HUDEP-2 (cell line): Measurements from ENCODE around the gene JPT2.
"Not testable (repeated sequence)": the region's sequence is repeated elsewhere in the genome, so short reads cannot be mapped to it uniquely, and the experiment has no call there.

Experiments
- DNase-seq, 76 experiments: peaks; one replicate each; lab custom pipeline; 2025; ENCODE audit not compliant: unreplicated experiment in 76 of 76; lab: John Stamatoyannopoulos, UW

JPT2 gene

GRCh38 chr16:1727651-1728624 lies 49.9 kb downstream of the JPT2 start:
- DNase-seq, result no peak

GRCh38 chr16:1729026-1729425 lies 50.9 kb downstream of the JPT2 start:
- DNase-seq, result no peak

- DNase-seq, result no peak
These were observed 51.4 kb downstream of the JPT2 start for GRCh38 chr16:1729445-1729844.

- DNase-seq, result no peak
These were observed 53.0 kb downstream of the JPT2 start for GRCh38 chr16:1731073-1731472.

GRCh38 chr16:1731603-1732002 lies 53.5 kb downstream of the JPT2 start:
- no peak for DNase-seq

GRCh38 chr16:1732071-1732470 lies 54.0 kb downstream of the JPT2 start:
- no peak for DNase-seq

GRCh38 chr16:1732551-1732987 lies 54.5 kb downstream of the JPT2 start:
- DNase-seq, result not testable (repeated sequence)

GRCh38 chr16:1734123-1734522 lies 56.0 kb downstream of the JPT2 start:
- no peak for DNase-seq

- DNase-seq, result no peak
These were observed 56.7 kb downstream of the JPT2 start for GRCh38 chr16:1734816-1735215.

GRCh38 chr16:1740234-1740633 lies 62.2 kb downstream of the JPT2 start:
- DNase-seq, result no peak

- DNase-seq, result no peak
These were observed 62.9 kb downstream of the JPT2 start for GRCh38 chr16:1740781-1741490.

GRCh38 chr16:1741553-1742165 lies 63.6 kb downstream of the JPT2 start:
- no peak for DNase-seq

GRCh38 chr16:1743376-1744337 lies 65.6 kb downstream of the JPT2 start:
- no peak for DNase-seq

GRCh38 chr16:1744338-1744840 lies 66.3 kb downstream of the JPT2 start:
- no peak for DNase-seq

- DNase-seq, result no peak
These were observed 67.3 kb downstream of the JPT2 start for GRCh38 chr16:1745181-1745899.

GRCh38 chr16:1745900-1746692 lies 68.0 kb downstream of the JPT2 start:
- no peak for DNase-seq

GRCh38 chr16:1746693-1747195 lies 68.7 kb downstream of the JPT2 start:
- no peak for DNase-seq

- no peak for DNase-seq
These were observed 69.9 kb downstream of the JPT2 start for GRCh38 chr16:1747934-1748333.
